ENCODE data around the gene TSC2.
"Not testable (repeated sequence)": the region's sequence is repeated elsewhere in the genome, so short reads cannot be mapped to it uniquely, and the experiment has no call there.

TSC2 gene

GRCh38 chr16:2026461-2027023 is 21.2 kb upstream of the TSC2 start, which contains the start of gene NHERF2:
Gene NHERF2, plus strand, starts transcription at chr16:2026902. Its CDS starts 104 bp downstream, at chr16:2027006.
- H3K9ac ChIP-seq (ENCODE audit: low read length), result no peak within 1 kb of the TSS
- no peak within 1 kb of the TSS for H3K27ac ChIP-seq (ENCODE audit: low read length)
- H3K4me1 ChIP-seq (ENCODE audit: control insufficient read depth, low read depth, low read length), result no peaks in the 10 kb centered on the region
- H3K4me3 ChIP-seq (ENCODE audit: low read length), result peak within 1 kb of the TSS; percentile 53
- H3K9me3 ChIP-seq (ENCODE audit: control insufficient read depth, low read depth, low read length), result no peaks in the 10 kb centered on the region
- no peaks in the 10 kb centered on the region for H3K36me3 ChIP-seq (ENCODE audit: control insufficient read depth, low read depth, low read length)
- peaks cover 49% of the 10 kb centered on the region for H3K27me3 ChIP-seq (ENCODE audit: control insufficient read depth, insufficient read depth, low read length)

GRCh38 chr16:2027024-2028010 is 20.5 kb upstream of the TSC2 start:
- no peak overlapping the region for H3K9ac ChIP-seq (ENCODE audit: low read length)
- no peak overlapping the region for H3K27ac ChIP-seq (ENCODE audit: low read length)
- no peaks in the 10 kb centered on the region for H3K36me3 ChIP-seq (ENCODE audit: control insufficient read depth, low read depth, low read length)
- H3K9me3 ChIP-seq (ENCODE audit: control insufficient read depth, low read depth, low read length), result no peaks in the 10 kb centered on the region
- peak overlapping the region; percentile 53 for H3K4me3 ChIP-seq (ENCODE audit: low read length)
- no peaks in the 10 kb centered on the region for H3K4me1 ChIP-seq (ENCODE audit: control insufficient read depth, low read depth, low read length)
- peaks cover 41% of the 10 kb centered on the region for H3K27me3 ChIP-seq (ENCODE audit: control insufficient read depth, insufficient read depth, low read length)

GRCh38 chr16:2028146-2028545 is 19.6 kb upstream of the TSC2 start:
- no peaks in the 10 kb centered on the region for H3K9me3 ChIP-seq (ENCODE audit: control insufficient read depth, low read depth, low read length)
- H3K4me3 ChIP-seq (ENCODE audit: low read length), result no peak overlapping the region
- H3K4me1 ChIP-seq (ENCODE audit: control insufficient read depth, low read depth, low read length), result no peaks in the 10 kb centered on the region
- H3K27ac ChIP-seq (ENCODE audit: low read length), result no peak overlapping the region
- H3K9ac ChIP-seq (ENCODE audit: low read length), result no peak overlapping the region
- peaks cover 38% of the 10 kb centered on the region for H3K27me3 ChIP-seq (ENCODE audit: control insufficient read depth, insufficient read depth, low read length)
- H3K36me3 ChIP-seq (ENCODE audit: control insufficient read depth, low read depth, low read length), result no peaks in the 10 kb centered on the region

GRCh38 chr16:2028620-2029220 is 19.1 kb upstream of the TSC2 start:
- Histone ChIP-seq H3K27me3 (ENCODE audit: control insufficient read depth, insufficient read depth, low read length) (peaks cover 38% of the 10 kb centered on the region), H3K27ac (ENCODE audit: low read length) (no peak overlapping the region), H3K36me3 (ENCODE audit: control insufficient read depth, low read depth, low read length) (no peaks in the 10 kb centered on the region), H3K4me3 (ENCODE audit: low read length) (no peak overlapping the region), H3K9ac (ENCODE audit: low read length) (no peak overlapping the region), H3K4me1 (ENCODE audit: control insufficient read depth, low read depth, low read length) (no peaks in the 10 kb centered on the region), H3K9me3 (ENCODE audit: control insufficient read depth, low read depth, low read length) (no peaks in the 10 kb centered on the region)

- no peak overlapping the region for H3K9ac ChIP-seq (ENCODE audit: low read length)
- peaks cover 31% of the 10 kb centered on the region for H3K27me3 ChIP-seq (ENCODE audit: control insufficient read depth, insufficient read depth, low read length)
- H3K36me3 ChIP-seq (ENCODE audit: control insufficient read depth, low read depth, low read length), result no peaks in the 10 kb centered on the region
- no peaks in the 10 kb centered on the region for H3K4me1 ChIP-seq (ENCODE audit: control insufficient read depth, low read depth, low read length)
- no peaks in the 10 kb centered on the region for H3K9me3 ChIP-seq (ENCODE audit: control insufficient read depth, low read depth, low read length)
- H3K27ac ChIP-seq (ENCODE audit: low read length), result no peak overlapping the region
- H3K4me3 ChIP-seq (ENCODE audit: low read length), result no peak overlapping the region
These were observed 18.4 kb upstream of the TSC2 start for GRCh38 chr16:2029350-2029749.

- Histone ChIP-seq H3K9me3 (ENCODE audit: control insufficient read depth, low read depth, low read length) (no peaks in the 10 kb centered on the region), H3K27ac (ENCODE audit: low read length) (no peak overlapping the region), H3K4me1 (ENCODE audit: control insufficient read depth, low read depth, low read length) (no peaks in the 10 kb centered on the region), H3K36me3 (ENCODE audit: control insufficient read depth, low read depth, low read length) (no peaks in the 10 kb centered on the region), H3K4me3 (ENCODE audit: low read length) (no peak overlapping the region), H3K27me3 (ENCODE audit: control insufficient read depth, insufficient read depth, low read length) (peaks cover 30% of the 10 kb centered on the region), H3K9ac (ENCODE audit: low read length) (no peak overlapping the region)
These were observed 17.7 kb upstream of the TSC2 start for GRCh38 chr16:2030036-2030435.

GRCh38 chr16:2031081-2031577 is 16.7 kb upstream of the TSC2 start:
- no peak overlapping the region for H3K4me3 ChIP-seq (ENCODE audit: low read length)
- H3K27me3 ChIP-seq (ENCODE audit: control insufficient read depth, insufficient read depth, low read length), result peaks cover 22% of the 10 kb centered on the region
- H3K36me3 ChIP-seq (ENCODE audit: control insufficient read depth, low read depth, low read length), result no peaks in the 10 kb centered on the region
- no peak overlapping the region for H3K9ac ChIP-seq (ENCODE audit: low read length)
- H3K4me1 ChIP-seq (ENCODE audit: control insufficient read depth, low read depth, low read length), result no peaks in the 10 kb centered on the region
- H3K9me3 ChIP-seq (ENCODE audit: control insufficient read depth, low read depth, low read length), result no peaks in the 10 kb centered on the region
- no peak overlapping the region for H3K27ac ChIP-seq (ENCODE audit: low read length)

GRCh38 chr16:2032285-2033056 is 15.3 kb upstream of the TSC2 start:
- no peak overlapping the region for H3K9ac ChIP-seq (ENCODE audit: low read length)
- no peaks in the 10 kb centered on the region for H3K36me3 ChIP-seq (ENCODE audit: control insufficient read depth, low read depth, low read length)
- no peak overlapping the region for H3K4me3 ChIP-seq (ENCODE audit: low read length)
- H3K9me3 ChIP-seq (ENCODE audit: control insufficient read depth, low read depth, low read length), result no peaks in the 10 kb centered on the region
- H3K27me3 ChIP-seq (ENCODE audit: control insufficient read depth, insufficient read depth, low read length), result peaks cover 12% of the 10 kb centered on the region
- no peak overlapping the region for H3K27ac ChIP-seq (ENCODE audit: low read length)
- H3K4me1 ChIP-seq (ENCODE audit: control insufficient read depth, low read depth, low read length), result no peaks in the 10 kb centered on the region

- Histone ChIP-seq H3K9me3 (ENCODE audit: control insufficient read depth, low read depth, low read length) (no peaks in the 10 kb centered on the region), H3K27ac (ENCODE audit: low read length) (no peak overlapping the region), H3K27me3 (ENCODE audit: control insufficient read depth, insufficient read depth, low read length) (peaks cover 4% of the 10 kb centered on the region), H3K36me3 (ENCODE audit: control insufficient read depth, low read depth, low read length) (no peaks in the 10 kb centered on the region), H3K4me3 (ENCODE audit: low read length) (no peak overlapping the region), H3K9ac (ENCODE audit: low read length) (no peak overlapping the region), H3K4me1 (ENCODE audit: control insufficient read depth, low read depth, low read length) (no peaks in the 10 kb centered on the region)
These were observed 14.5 kb upstream of the TSC2 start for GRCh38 chr16:2033057-2033908.

GRCh38 chr16:2033909-2034695 is 13.7 kb upstream of the TSC2 start:
- not testable (repeated sequence) for H3K27ac ChIP-seq (ENCODE audit: low read length); H3K9me3 ChIP-seq (ENCODE audit: control insufficient read depth, low read depth, low read length); H3K36me3 ChIP-seq (ENCODE audit: control insufficient read depth, low read depth, low read length); H3K9ac ChIP-seq (ENCODE audit: low read length); H3K4me1 ChIP-seq (ENCODE audit: control insufficient read depth, low read depth, low read length); H3K4me3 ChIP-seq (ENCODE audit: low read length); H3K27me3 ChIP-seq (ENCODE audit: control insufficient read depth, insufficient read depth, low read length)

All from iPS-18a (cell line).